Upper lobe of left lung (tissue), 4 donors: Measurements from ENCODE around the gene TOMM20.

Source experiments
- CTCF ChIP-seq, 6 experiments: fragments of 450-650 bp in 4 of 6; fragments of 200-600 bp in 2 of 6; sonication (generic) in 2 of 6; IDR thresholded peaks; one replicate each; pipeline ENCODE4 v1.5.1; 2016 to 2019; ENCODE audit warnings: antibody characterized with exemption in 6 of 6
- EP300 ChIP-seq, 4 donors: sonication (generic); formaldehyde crosslinking; IDR thresholded peaks; one replicate each; pipeline ENCODE4 v1.5.1; 2017; ENCODE audit warnings: antibody characterized with exemption in 4 of 4, control low read depth in 2 of 4
- POLR2A ChIP-seq, 4 donors: fragments of 450-650 bp; IDR thresholded peaks; one replicate each; pipeline ENCODE4 v1.5.1; 2016 to 2017; ENCODE audit warnings: antibody characterized with exemption in 4 of 4, mild to moderate bottlenecking in 2 of 4
- POLR2AphosphoS5 ChIP-seq, 2 donors: sonication (generic); formaldehyde crosslinking; IDR thresholded peaks; one replicate each; pipeline ENCODE4 v1.5.1; 2017; ENCODE audit warnings: antibody characterized with exemption in 2 of 2

- no peak for TF ChIP-seq CTCF (IDR thresholded peaks at IDR 0.05)
- TF ChIP-seq POLR2A (IDR thresholded peaks at IDR 0.05): no peak
- TF ChIP-seq POLR2AphosphoS5 (IDR thresholded peaks at IDR 0.05): no peak
- no peak for TF ChIP-seq EP300 (IDR thresholded peaks at IDR 0.05)
These were observed 743 bp downstream of the TOMM20 start for GRCh38 chr1:235127732-235128455.
